H9 (cell line): ENCODE measurements around the gene TBC1D22A. TPM values are rescaled to one million over a fixed set of nuclear protein-coding genes. Genes with fewer than 3 reads are reported as not detected.

Experiments used
- DNase-seq: peaks from one replicate; pipeline ENCODE4 v3.0.0-alpha.2; 2017
- H2AFZ ChIP-seq: one replicate; pipeline ENCODE4 v1.6.1; 2013; ENCODE audit warnings: mild to moderate bottlenecking, low read length, control low read depth, moderate library complexity
- H2AK5ac ChIP-seq: 2 replicates; pipeline ENCODE4 v1.6.1; 2013; ENCODE audit warnings: low read length, control low read depth, mixed read lengths; ENCODE audit not compliant: insufficient read length
- H2BK120ac ChIP-seq: one replicate; pipeline ENCODE4 v1.6.1; 2013; ENCODE audit warnings: low read depth, mild to moderate bottlenecking, low read length, control low read depth, inconsistent platforms; ENCODE audit not compliant: poor library complexity, severe bottlenecking
- H2BK12ac ChIP-seq: 2 replicates; pipeline ENCODE4 v1.6.1; 2013; ENCODE audit warnings: low read length, control low read depth, mixed read lengths, low read depth; ENCODE audit not compliant: insufficient read length
- H2BK15ac ChIP-seq: 2 replicates; pipeline ENCODE4 v1.6.1; 2013; ENCODE audit warnings: low read depth, low read length, control low read depth
- H2BK20ac ChIP-seq: one replicate; pipeline ENCODE4 v1.6.1; 2013; ENCODE audit warnings: low read depth, mild to moderate bottlenecking, low read length, control low read depth, inconsistent platforms; ENCODE audit not compliant: poor library complexity, severe bottlenecking
- H2BK5ac ChIP-seq: 2 replicates; pipeline ENCODE4 v1.6.1; 2013; ENCODE audit warnings: low read length, control low read depth, mixed read lengths; ENCODE audit not compliant: insufficient read length
- H3K14ac ChIP-seq: 2 replicates; pipeline ENCODE4 v1.6.1; 2013; ENCODE audit warnings: low read length, control low read depth; ENCODE audit not compliant: insufficient read depth
- H3K18ac ChIP-seq: 2 replicates; pipeline ENCODE4 v1.6.1; 2013; ENCODE audit warnings: low read depth, mild to moderate bottlenecking, mixed read lengths, low read length, control low read depth; ENCODE audit not compliant: insufficient read length
- H3K23ac ChIP-seq: 2 replicates; pipeline ENCODE4 v1.6.1; 2013; ENCODE audit warnings: low read length, control low read depth, mixed read lengths, low read depth; ENCODE audit not compliant: insufficient read length
- H3K23me2 ChIP-seq: 2 replicates; pipeline ENCODE4 v1.6.1; 2013; ENCODE audit warnings: low read depth, mild to moderate bottlenecking, mixed read lengths, low read length, control low read depth; ENCODE audit not compliant: insufficient read length, poor library complexity, severe bottlenecking
- H3K27ac ChIP-seq: 2 replicates; pipeline ENCODE4 v1.5.1; 2013; ENCODE audit warnings: low read length, control low read depth, mixed read lengths, low read depth; ENCODE audit not compliant: insufficient read length
- H3K27me3 ChIP-seq: 2 replicates; pipeline ENCODE4 v1.6.1; 2013; ENCODE audit warnings: low read length, control low read depth, inconsistent platforms; ENCODE audit not compliant: insufficient read depth
- H3K4ac ChIP-seq: 2 replicates; pipeline ENCODE4 v1.6.1; 2013; ENCODE audit warnings: low read depth, mild to moderate bottlenecking, control low read depth, inconsistent platforms, low read length, moderate library complexity
- H3K4me1 ChIP-seq: 2 replicates; pipeline ENCODE4 v1.6.1; 2013; ENCODE audit warnings: low read length, control low read depth, inconsistent platforms; ENCODE audit not compliant: insufficient read depth
- H3K4me2 ChIP-seq: 2 replicates; pipeline ENCODE4 v1.6.1; 2013; ENCODE audit warnings: low read length, control low read depth, mixed read lengths; ENCODE audit not compliant: insufficient read length, insufficient read depth
- H3K56ac ChIP-seq: 2 replicates; pipeline ENCODE4 v1.6.1; 2013; ENCODE audit warnings: low read depth, mild to moderate bottlenecking, mixed read lengths, low read length, control low read depth; ENCODE audit not compliant: insufficient read length
- H3K79me1 ChIP-seq: 2 replicates; pipeline ENCODE4 v1.6.1; 2013; ENCODE audit warnings: low read depth, mild to moderate bottlenecking, moderate library complexity, low read length, control low read depth, inconsistent platforms; ENCODE audit not compliant: insufficient read depth, poor library complexity, severe bottlenecking
- H3K79me2 ChIP-seq: 2 replicates; pipeline ENCODE4 v1.6.1; 2013; ENCODE audit warnings: low read length, control low read depth, inconsistent platforms; ENCODE audit not compliant: insufficient read depth
- H3K9ac ChIP-seq: 2 replicates; pipeline ENCODE4 v1.6.1; 2013; ENCODE audit warnings: low read length, control low read depth, mixed read lengths; ENCODE audit not compliant: insufficient read length; ENCODE audit errors: extremely low read depth
- H3K9me3 ChIP-seq: one replicate; pipeline ENCODE4 v1.6.1; 2013; ENCODE audit warnings: low read depth, low read length, inconsistent platforms; ENCODE audit not compliant: control insufficient read depth
- H3T11ph ChIP-seq: one replicate; pipeline ENCODE4 v1.6.1; 2013; ENCODE audit warnings: mild to moderate bottlenecking, low read length, control low read depth, inconsistent platforms
- H4K20me1 ChIP-seq: one replicate; pipeline ENCODE4 v1.6.1; 2013; ENCODE audit not compliant: control insufficient read depth, insufficient read length, insufficient read depth
- H4K5ac ChIP-seq: 2 replicates; pipeline ENCODE4 v1.6.1; 2013; ENCODE audit warnings: low read depth, mild to moderate bottlenecking, mixed read lengths, low read length, control low read depth; ENCODE audit not compliant: insufficient read length
- H4K8ac ChIP-seq: replicated peaks from 2 replicates; pipeline ENCODE4 v1.6.1; 2013; ENCODE audit warnings: low read length, control low read depth, mixed read lengths, low read depth; ENCODE audit not compliant: insufficient read length
- H4K91ac ChIP-seq: 2 replicates; pipeline ENCODE4 v1.6.1; 2013; ENCODE audit warnings: low read depth, mild to moderate bottlenecking, moderate library complexity, mixed read lengths, low read length, control low read depth; ENCODE audit not compliant: insufficient read length
- H3K27ac Mint-ChIP-seq, 3 experiments: 2 replicates in 2 of 3; 3 replicates in 1 of 3; pipeline ENCODE4 v1.8.0; 2020 to 2021; ENCODE audit warnings: mixed read lengths in 3 of 3, mild to moderate bottlenecking in 1 of 3, moderate library complexity in 1 of 3
- H3K27me3 Mint-ChIP-seq: 2 replicates; pipeline ENCODE4 v1.8.0; 2021; ENCODE audit warnings: low read depth, mild to moderate bottlenecking, moderate library complexity, mixed read lengths
- H3K36me3 Mint-ChIP-seq, 3 experiments: 2 replicates in 2 of 3; 3 replicates in 1 of 3; pipeline ENCODE4 v1.8.0; 2020 to 2021; ENCODE audit warnings: low read depth in 3 of 3, mixed read lengths in 3 of 3; ENCODE audit not compliant: insufficient read depth in 1 of 3
- H3K4me1 Mint-ChIP-seq, 2 experiments: 2 replicates each; pipeline ENCODE4 v1.8.0; 2020; ENCODE audit warnings: mixed read lengths in 2 of 2
- H3K4me3 Mint-ChIP-seq, 2 experiments: 2 replicates in 1 of 2; 3 replicates in 1 of 2; pipeline ENCODE4 v1.8.0; 2020 to 2021; ENCODE audit warnings: mild to moderate bottlenecking in 2 of 2, mixed read lengths in 2 of 2, moderate library complexity in 1 of 2
- H3K9me3 Mint-ChIP-seq, 2 experiments: 2 replicates in 1 of 2; 3 replicates in 1 of 2; pipeline ENCODE4 v1.8.0; 2020; ENCODE audit warnings: mild to moderate bottlenecking in 2 of 2, mixed read lengths in 2 of 2, moderate library complexity in 1 of 2
- WGBS: extraction: QIAGEN DNeasy Blood & Tissue Kit; methylation state at CpG from one replicate; pipeline ENCODE4 v1.1.7; 2013; ENCODE audit warnings: missing lambda C conversion rate, low lambda C conversion rate, mixed read lengths; ENCODE audit not compliant: insufficient read length; ENCODE audit errors: extremely low coverage; 5-methylcytosine and 5-hydroxymethylcytosine counted together
- total RNA-seq: library from RNA; stranded (reverse); gene quantifications from 2 replicates; pipeline ENCODE4 v1.2.1, GENCODE V29; 2021
- TF ChIP-seq, protein P1 (sequence below): fragments of 200-600 bp; sonication (generic); conservative IDR thresholded peaks from 3 replicates; pipeline ENCODE4 v1.8.0; 2021; ENCODE audit warnings: antibody characterized with exemption, mild to moderate bottlenecking

TBC1D22A gene
- total RNA-seq, 1 experiment from 2014 or later = 20.8 TPM

DNA sequence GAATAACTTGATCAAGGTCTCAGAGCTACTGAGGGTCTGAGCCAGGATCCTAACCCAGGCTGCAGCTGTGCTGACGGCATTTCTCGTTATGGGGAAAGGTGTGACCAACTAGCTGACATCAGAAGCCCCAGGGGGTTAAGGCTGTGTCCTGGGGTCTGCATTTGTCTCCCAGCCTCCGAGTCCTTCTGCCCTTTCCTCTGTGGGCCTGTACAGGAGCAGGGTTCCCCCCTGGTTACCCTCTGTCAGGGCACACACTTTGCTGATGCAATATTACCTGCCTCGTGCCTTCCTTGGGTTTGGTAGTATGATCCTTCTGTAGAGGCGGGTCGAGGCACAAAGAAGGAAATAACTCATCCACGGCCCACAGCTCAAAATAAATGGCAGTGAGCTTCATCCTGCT, 183.0 kb downstream of the TBC1D22A start:
- no peak overlapping the region for H4K5ac ChIP-seq

More for the DNA sequence above, 183.0 kb downstream of the TBC1D22A start:
- Histone ChIP-seq H3K79me2 (no peaks in the 10 kb centered on the region), H3K9me3 (no peaks in the 10 kb centered on the region), H2BK20ac (no peak overlapping the region), H3K56ac (no peak overlapping the region), H4K8ac (no peak overlapping the region), H3K27me3 (no peaks in the 10 kb centered on the region), H4K91ac (no peak overlapping the region), H3K14ac (peak overlapping the region; percentile 41; the same call in 1 of the 2 replicates), H2BK120ac (no peak overlapping the region), H3K4ac (no peak overlapping the region), H3K23ac (no peak overlapping the region), H2BK5ac (no peak overlapping the region), H2BK12ac (no peak overlapping the region), H3K4me1 (no peaks in the 10 kb centered on the region), H3K4me2 (no peak overlapping the region), H3K79me1 (no peaks in the 10 kb centered on the region), H3K27ac (no peak overlapping the region), H3K9ac (no peak overlapping the region), H3T11ph (no peak overlapping the region), H4K20me1 (no peaks in the 10 kb centered on the region), H3K18ac (no peak overlapping the region), H2BK15ac (no peak overlapping the region), H2AK5ac (no peak overlapping the region), H2AFZ (no peak overlapping the region), H3K23me2 (no peaks in the 10 kb centered on the region)
- H3K27me3 Mint-ChIP-seq = no peaks in the 10 kb centered on the region
- H3K36me3 Mint-ChIP-seq = peaks cover 3 to 19% (median 9%) of the 10 kb centered on the region in 3 experiments; a peak in 4 of 7 replicates
- no peak overlapping the region for H3K4me3 Mint-ChIP-seq
- peak overlapping the region in 2 of 3 experiments; percentile 54 to 80; a peak in 2 of 7 replicates for H3K27ac Mint-ChIP-seq
- TF ChIP-seq, protein P1, sequence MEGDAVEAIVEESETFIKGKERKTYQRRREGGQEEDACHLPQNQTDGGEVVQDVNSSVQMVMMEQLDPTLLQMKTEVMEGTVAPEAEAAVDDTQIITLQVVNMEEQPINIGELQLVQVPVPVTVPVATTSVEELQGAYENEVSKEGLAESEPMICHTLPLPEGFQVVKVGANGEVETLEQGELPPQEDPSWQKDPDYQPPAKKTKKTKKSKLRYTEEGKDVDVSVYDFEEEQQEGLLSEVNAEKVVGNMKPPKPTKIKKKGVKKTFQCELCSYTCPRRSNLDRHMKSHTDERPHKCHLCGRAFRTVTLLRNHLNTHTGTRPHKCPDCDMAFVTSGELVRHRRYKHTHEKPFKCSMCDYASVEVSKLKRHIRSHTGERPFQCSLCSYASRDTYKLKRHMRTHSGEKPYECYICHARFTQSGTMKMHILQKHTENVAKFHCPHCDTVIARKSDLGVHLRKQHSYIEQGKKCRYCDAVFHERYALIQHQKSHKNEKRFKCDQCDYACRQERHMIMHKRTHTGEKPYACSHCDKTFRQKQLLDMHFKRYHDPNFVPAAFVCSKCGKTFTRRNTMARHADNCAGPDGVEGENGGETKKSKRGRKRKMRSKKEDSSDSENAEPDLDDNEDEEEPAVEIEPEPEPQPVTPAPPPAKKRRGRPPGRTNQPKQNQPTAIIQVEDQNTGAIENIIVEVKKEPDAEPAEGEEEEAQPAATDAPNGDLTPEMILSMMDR = no peak
- DNase-seq = no peak
- peaks cover 16 to 18% of the 10 kb centered on the region in 2 experiments for H3K4me1 Mint-ChIP-seq
- H3K9me3 Mint-ChIP-seq = no peaks in the 10 kb centered on the region
- no CpG with 5 or more reads among the region's 7 CpGs for WGBS
